Naive B cell (primary cell): ENCODE measurements around the gene IPO9. TPM values are rescaled to one million over a fixed set of nuclear protein-coding genes. Genes with fewer than 3 reads are reported as not detected.

ENCODE experiments used
- polyA plus RNA-seq, 6 donors: library from polyadenylated mRNA; unstranded; fragments of 300-500 nt; fragmentation: Illumina TruSeq; gene quantifications; one replicate each; pipeline ENCODE4 v1.2.3, GENCODE V29; 2021; ENCODE audit warnings: low read depth in 6 of 6

The IPO9 gene
- polyA plus RNA-seq, 6 donors from 2014 or later, result 13.6 to 30.0 (median 18.0) TPM

Other genes with a start within 250 kb of the IPO9 start
- gene SHISA4, start 59.7 kb downstream of the IPO9 start, polyA plus RNA-seq, result not detected
- not detected for gene LMOD1, start 117.4 kb downstream of the IPO9 start, polyA plus RNA-seq
- 10 to 100 TPM; 16.4 to 33.2 (median 24.4) TPM for gene TIMM17A, start 126.3 kb downstream of the IPO9 start, polyA plus RNA-seq
- gene RNPEP, start 153.5 kb downstream of the IPO9 start, polyA plus RNA-seq, result 10 to 100 TPM; 28.2 to 50.0 (median 34.7) TPM
- under 1 TPM in 1 of 6 donors, not detected in 5; 0.30 TPM for gene ELF3, start 181.4 kb downstream of the IPO9 start, polyA plus RNA-seq